Ovary (tissue), 3 donors: ENCODE results near the gene KBTBD4.

ENCODE experiments used
- EP300 ChIP-seq: sonication (generic); formaldehyde crosslinking; IDR thresholded peaks from one replicate; pipeline ENCODE4 v1.6.1; 2017; ENCODE audit warnings: antibody characterized with exemption
- POLR2A ChIP-seq: fragments of 450-650 bp; IDR thresholded peaks from one replicate; pipeline ENCODE4 v1.6.1; 2017; ENCODE audit warnings: antibody characterized with exemption, mild to moderate bottlenecking, moderate library complexity
- TF ChIP-seq, protein P1 (sequence below), 3 donors: fragments of 450-650 bp in 2 of 3; fragments of 200-600 bp in 1 of 3; IDR thresholded peaks; one replicate each; pipeline versions ENCODE4 v1.5.1 to v1.8.0; 2016 to 2022; ENCODE audit warnings: antibody characterized with exemption in 3 of 3, mild to moderate bottlenecking in 1 of 3
- donor health status: DM: no; HTN: no; CAD: no.

- TF ChIP-seq, protein P1, sequence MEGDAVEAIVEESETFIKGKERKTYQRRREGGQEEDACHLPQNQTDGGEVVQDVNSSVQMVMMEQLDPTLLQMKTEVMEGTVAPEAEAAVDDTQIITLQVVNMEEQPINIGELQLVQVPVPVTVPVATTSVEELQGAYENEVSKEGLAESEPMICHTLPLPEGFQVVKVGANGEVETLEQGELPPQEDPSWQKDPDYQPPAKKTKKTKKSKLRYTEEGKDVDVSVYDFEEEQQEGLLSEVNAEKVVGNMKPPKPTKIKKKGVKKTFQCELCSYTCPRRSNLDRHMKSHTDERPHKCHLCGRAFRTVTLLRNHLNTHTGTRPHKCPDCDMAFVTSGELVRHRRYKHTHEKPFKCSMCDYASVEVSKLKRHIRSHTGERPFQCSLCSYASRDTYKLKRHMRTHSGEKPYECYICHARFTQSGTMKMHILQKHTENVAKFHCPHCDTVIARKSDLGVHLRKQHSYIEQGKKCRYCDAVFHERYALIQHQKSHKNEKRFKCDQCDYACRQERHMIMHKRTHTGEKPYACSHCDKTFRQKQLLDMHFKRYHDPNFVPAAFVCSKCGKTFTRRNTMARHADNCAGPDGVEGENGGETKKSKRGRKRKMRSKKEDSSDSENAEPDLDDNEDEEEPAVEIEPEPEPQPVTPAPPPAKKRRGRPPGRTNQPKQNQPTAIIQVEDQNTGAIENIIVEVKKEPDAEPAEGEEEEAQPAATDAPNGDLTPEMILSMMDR (IDR thresholded peaks at IDR 0.05), result no peak
- no peak for TF ChIP-seq POLR2A
- no peak for TF ChIP-seq EP300
Measured at GRCh38 chr11:47605921-47606320, 27.2 kb upstream of the KBTBD4 start.
